ENCODE measurements around the gene SMC3.

SMC3 gene

GRCh38 chr10:110644598-110645462, 77.3 kb downstream of the SMC3 start:
- DNase-seq (ENCODE audit: low spot score), result no peak

- no peak for DNase-seq (ENCODE audit: low spot score)
Observed at GRCh38 chr10:110646417-110647135, 79.1 kb downstream of the SMC3 start.

GRCh38 chr10:110647136-110647430, 79.6 kb downstream of the SMC3 start:
- DNase-seq (ENCODE audit: low spot score), result no peak

- DNase-seq (ENCODE audit: low spot score), result no peak
Observed at GRCh38 chr10:110648692-110649346, 81.3 kb downstream of the SMC3 start.

GRCh38 chr10:110649347-110650264, 82.1 kb downstream of the SMC3 start:
- no peak for DNase-seq (ENCODE audit: low spot score)

GRCh38 chr10:110650265-110650668, 82.8 kb downstream of the SMC3 start:
- no peak for DNase-seq (ENCODE audit: low spot score)

- no peak for DNase-seq (ENCODE audit: low spot score)
Observed at GRCh38 chr10:110651044-110651958, 83.8 kb downstream of the SMC3 start.

- DNase-seq (ENCODE audit: low spot score), result no peak
Observed at GRCh38 chr10:110652475-110653118, 85.1 kb downstream of the SMC3 start.
